Measurements from ENCODE around the gene RAB33A. TPM values are rescaled to one million over a fixed set of nuclear protein-coding genes. Genes with fewer than 3 reads are reported as not detected.

Gene RAB33A
- total RNA-seq, 1 donor from 2014 or later: 36.5 TPM

Other genes starting within 250 kb of the RAB33A start
- 3.7 TPM for gene BCORL1, start 189.3 kb upstream of the RAB33A start, total RNA-seq
- 0.31 TPM for gene ELF4, start 61.5 kb upstream of the RAB33A start, total RNA-seq
- gene AIFM1, start 6.1 kb upstream of the RAB33A start, total RNA-seq: 8.6 TPM
- 13.9 TPM for gene ZNF280C, start 96.9 kb downstream of the RAB33A start, total RNA-seq
- gene SLC25A14, start 168.0 kb downstream of the RAB33A start, total RNA-seq: 20.0 TPM
- not detected for gene GPR119, start 213.7 kb downstream of the RAB33A start, total RNA-seq
- gene RBMX2, start 230.0 kb downstream of the RAB33A start, total RNA-seq: 28.2 TPM